Body of pancreas (tissue), 4 donors: ENCODE results near the gene ZNF608.

Source experiments
- CTCF ChIP-seq, 7 experiments: fragments of 450-650 bp in 4 of 7; fragments of 200-600 bp in 3 of 7; sonication (generic) in 3 of 7; IDR thresholded peaks; one replicate each; pipeline ENCODE4 v1.5.1; 2016 to 2019; ENCODE audit warnings: antibody characterized with exemption in 7 of 7
- POLR2A ChIP-seq, 3 donors: fragments of 450-650 bp; IDR thresholded peaks; one replicate each; pipeline ENCODE4 v1.6.1; 2016; ENCODE audit warnings: antibody characterized with exemption in 3 of 3, mild to moderate bottlenecking in 2 of 3

GRCh38 chr5:124700333-124700732, 46.1 kb downstream of the ZNF608 start:
- no peak for TF ChIP-seq CTCF (IDR thresholded peaks at IDR 0.05)
- no peak for TF ChIP-seq POLR2A (IDR thresholded peaks at IDR 0.05)
